Sigmoid colon (tissue), 3 donors: ENCODE results near the gene KIAA0586.

Source experiments
- CTCF ChIP-seq, 4 experiments: fragments of 450-650 bp in 3 of 4; fragments of 200-600 bp in 1 of 4; IDR thresholded peaks; one replicate each; pipeline ENCODE4 v1.5.1; 2016 to 2019; ENCODE audit warnings: antibody characterized with exemption in 4 of 4, mild to moderate bottlenecking in 3 of 4, moderate library complexity in 2 of 4
- POLR2A ChIP-seq, 2 donors: fragments of 450-650 bp; IDR thresholded peaks; one replicate each; pipeline ENCODE4 v1.6.1; 2016; ENCODE audit warnings: antibody characterized with exemption in 2 of 2, mild to moderate bottlenecking in 2 of 2, moderate library complexity in 2 of 2

- TF ChIP-seq CTCF (IDR thresholded peaks at IDR 0.05) (no peak), POLR2A (IDR thresholded peaks at IDR 0.05) (no peak)
Observed at GRCh38 chr14:58563978-58564377, 136.5 kb downstream of the KIAA0586 start.
